Hepatocyte (in vitro differentiated cells): ENCODE data around the gene CNMD.

Experiments used
- CTCF ChIP-seq: fragments of 200-600 bp; sonication (generic); IDR thresholded peaks from 2 replicates; pipeline ENCODE4 v1.5.1; 2016; ENCODE audit warnings: antibody characterized with exemption, mild to moderate bottlenecking; ENCODE audit not compliant: poor library complexity
- EZH2 ChIP-seq: fragments of 200-600 bp; sonication (generic); IDR thresholded peaks from 2 replicates; pipeline ENCODE4 v1.6.1; 2016; ENCODE audit warnings: antibody characterized with exemption, mild to moderate bottlenecking, borderline replicate concordance
- EZH2phosphoT487 ChIP-seq: fragments of 200-600 bp; sonication (generic); IDR thresholded peaks from one replicate; pipeline ENCODE4 v1.6.1; 2018; ENCODE audit warnings: antibody characterized with exemption, mild to moderate bottlenecking, low read depth, moderate library complexity; ENCODE audit not compliant: unreplicated experiment, severe bottlenecking

GRCh38 chr13:52758114-52758513 is 18.5 kb upstream of the CNMD start:
- TF ChIP-seq CTCF (no peak), EZH2 (no peak), EZH2phosphoT487 (no peak)
